Lung (tissue), 13 donors: ENCODE measurements around the gene GRIP2. TPM values are rescaled to one million over a fixed set of nuclear protein-coding genes. Genes with fewer than 3 reads are reported as not detected.

Experiments
- ATAC-seq: fragments of 200-7000 bp; cut with Tn5 transposase; one replicate; pipeline ENCODE4 v1.9.1; 2020; ENCODE audit warnings: moderate number of reproducible peaks; ENCODE audit not compliant: insufficient read depth, low FRiP score
- DNase-seq, 3 donors: peaks; one replicate each; pipeline ENCODE4 v3.0.0-alpha.2; 2013 to 2017
- H3K27ac ChIP-seq, 2 donors: one replicate each; pipeline ENCODE4 v1.5.1; 2013; ENCODE audit warnings: mild to moderate bottlenecking in 2 of 2, moderate library complexity in 2 of 2, control low read depth in 1 of 2, inconsistent platforms in 1 of 2, low read depth in 1 of 2, low read length in 1 of 2
- H3K27me3 ChIP-seq, 3 donors: one replicate each; pipeline ENCODE4 v1.5.1; 2013; ENCODE audit warnings: low read length in 2 of 3; ENCODE audit not compliant: control insufficient read depth in 3 of 3, insufficient read depth in 3 of 3
- H3K36me3 ChIP-seq, 4 donors: one replicate each; pipeline ENCODE4 v1.5.1; 2013; ENCODE audit warnings: low read length in 4 of 4, mild to moderate bottlenecking in 1 of 4, moderate library complexity in 1 of 4; ENCODE audit not compliant: control insufficient read depth in 4 of 4, insufficient read depth in 4 of 4
- H3K4me1 ChIP-seq, 5 donors: one replicate each; pipeline ENCODE4 v1.5.1; 2013; ENCODE audit warnings: low read length in 5 of 5, mild to moderate bottlenecking in 2 of 5, moderate library complexity in 1 of 5; ENCODE audit not compliant: control insufficient read depth in 5 of 5, insufficient read depth in 5 of 5
- H3K4me3 ChIP-seq: one replicate; pipeline ENCODE4 v1.5.1; 2013; ENCODE audit warnings: mild to moderate bottlenecking, control low read depth, moderate library complexity
- H3K9ac ChIP-seq, 2 donors: one replicate each; pipeline ENCODE4 v1.5.1; 2013; ENCODE audit warnings: low read length in 2 of 2, control low read depth in 1 of 2; ENCODE audit not compliant: insufficient read depth in 1 of 2
- H3K9me3 ChIP-seq, 4 donors: one replicate each; pipeline ENCODE4 v1.5.1; 2013; ENCODE audit warnings: low read length in 3 of 4, mild to moderate bottlenecking in 1 of 4, moderate library complexity in 1 of 4; ENCODE audit not compliant: control insufficient read depth in 4 of 4, insufficient read depth in 3 of 4
- WGBS, 2 donors: extraction: QIAGEN DNeasy Blood & Tissue Kit; methylation state at CpG; one replicate each; pipeline ENCODE4 v1.1.7; 2013; 5-methylcytosine and 5-hydroxymethylcytosine counted together
- polyA plus RNA-seq, 2 donors: library from polyadenylated mRNA; stranded (reverse); fragments of 200-250 nt; gene quantifications; one replicate each; pipeline ENCODE4 v1.2.1, GENCODE V29; 2013
- small RNA-seq: library from RNA; depleted of rRNA; stranded (forward); fragments of <200 nt; gene quantifications from one replicate; pipeline ENCODE3, GENCODE V24; 2014; ENCODE audit warnings: low replicate concordance
- total RNA-seq, 2 donors: library from RNA; depleted of rRNA in 1 of 2; stranded (reverse); fragments of >200 nt in 1 of 2; gene quantifications; one replicate each; pipeline ENCODE4 v1.2.1, GENCODE V29; 2014 to 2021
- TF ChIP-seq, protein P1 (sequence below): IDR thresholded peaks from 2 replicates; pipeline ENCODE4 v1.5.1; 2012; ENCODE audit warnings: mild to moderate bottlenecking; ENCODE audit errors: control extremely low read depth, extremely low read depth
- donor health status: control.
- donor health status: control.
- donor health status: Bipolar disorder and iron deficiency.
- donor health status: healthy.
- donor health status: DM: yes; HTN: yes; CAD: no.

The GRIP2 gene
- total and polyA plus RNA-seq, 4 donors = 0.05 to 1.2 (median 0.64) TPM

DNA sequence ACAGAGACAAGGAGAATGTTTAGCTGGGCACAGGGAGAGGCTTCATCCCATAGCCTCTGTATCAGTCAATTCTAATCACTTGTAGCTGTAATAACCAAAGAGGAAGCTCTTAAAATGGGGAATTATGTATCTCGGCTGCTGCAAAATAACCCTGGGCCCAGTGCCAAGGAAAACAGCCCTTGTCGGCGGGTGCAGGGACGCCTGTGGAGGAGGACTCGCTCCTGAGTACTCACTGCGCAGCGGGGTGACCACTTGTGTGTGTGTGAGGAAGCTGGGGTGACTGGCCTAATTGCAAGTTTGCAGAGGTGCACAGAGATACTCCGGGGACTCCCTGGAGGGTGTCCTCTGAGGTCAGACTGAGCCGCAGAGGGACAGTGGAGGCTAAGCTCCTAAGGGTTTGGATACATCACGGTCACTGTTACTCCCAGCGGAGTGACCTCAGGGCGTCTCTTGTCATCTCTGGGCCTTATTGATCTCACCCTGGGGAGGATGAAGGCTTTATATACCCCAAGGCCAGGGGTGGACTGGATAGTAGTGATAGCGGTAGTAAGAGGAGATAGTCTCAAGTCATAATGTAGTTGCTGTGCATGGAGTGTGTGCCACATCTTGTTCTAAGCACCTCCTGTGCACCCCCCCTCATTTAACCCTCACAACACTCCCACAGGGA, 100.5 kb downstream of the GRIP2 start:
- no peaks in the 10 kb centered on the region for H3K27me3 ChIP-seq
- DNase-seq (peak; percentile 83 to 90 (median 84)), ATAC-seq (no peak)
- peak overlapping the region in 1 of 2 donors; percentile 49 for H3K27ac ChIP-seq
- H3K36me3 ChIP-seq = peaks cover 0 to 12% (median 3%) of the 10 kb centered on the region in 4 donors
- WGBS, 2 donors = 29 to 33% methylated on average over 13 of the region's 13 CpGs
- no peak overlapping the region for H3K9ac ChIP-seq
- peaks cover 0 to 47% (median 30%) of the 10 kb centered on the region in 5 donors for H3K4me1 ChIP-seq
- no peak overlapping the region for H3K4me3 ChIP-seq
- TF ChIP-seq, protein P1, sequence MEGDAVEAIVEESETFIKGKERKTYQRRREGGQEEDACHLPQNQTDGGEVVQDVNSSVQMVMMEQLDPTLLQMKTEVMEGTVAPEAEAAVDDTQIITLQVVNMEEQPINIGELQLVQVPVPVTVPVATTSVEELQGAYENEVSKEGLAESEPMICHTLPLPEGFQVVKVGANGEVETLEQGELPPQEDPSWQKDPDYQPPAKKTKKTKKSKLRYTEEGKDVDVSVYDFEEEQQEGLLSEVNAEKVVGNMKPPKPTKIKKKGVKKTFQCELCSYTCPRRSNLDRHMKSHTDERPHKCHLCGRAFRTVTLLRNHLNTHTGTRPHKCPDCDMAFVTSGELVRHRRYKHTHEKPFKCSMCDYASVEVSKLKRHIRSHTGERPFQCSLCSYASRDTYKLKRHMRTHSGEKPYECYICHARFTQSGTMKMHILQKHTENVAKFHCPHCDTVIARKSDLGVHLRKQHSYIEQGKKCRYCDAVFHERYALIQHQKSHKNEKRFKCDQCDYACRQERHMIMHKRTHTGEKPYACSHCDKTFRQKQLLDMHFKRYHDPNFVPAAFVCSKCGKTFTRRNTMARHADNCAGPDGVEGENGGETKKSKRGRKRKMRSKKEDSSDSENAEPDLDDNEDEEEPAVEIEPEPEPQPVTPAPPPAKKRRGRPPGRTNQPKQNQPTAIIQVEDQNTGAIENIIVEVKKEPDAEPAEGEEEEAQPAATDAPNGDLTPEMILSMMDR = no peak
- H3K9me3 ChIP-seq = no peaks in the 10 kb centered on the region

Small RNA genes within 50 kb of the gene (small RNA-seq; reads per million reads assigned to genes)
- gene RNU6-905P = not detected

Other genes with a start within 250 kb of the GRIP2 start
- gene SLC6A6, start 137.7 kb downstream of the GRIP2 start, total RNA-seq = 10 to 100 TPM; 63.0 to 96.3 TPM
- 10 to 100 TPM; 16.1 to 51.8 TPM for gene SLC6A6, start 137.7 kb downstream of the GRIP2 start, polyA plus RNA-seq
- 10 to 100 TPM; 17.1 to 25.0 TPM for gene CCDC174, start 111.4 kb upstream of the GRIP2 start, total RNA-seq
- gene CCDC174, start 111.4 kb upstream of the GRIP2 start, polyA plus RNA-seq = 10 to 100 TPM; 11.7 to 22.3 TPM
- under 1 TPM; 0.12 to 0.14 TPM for gene C3orf20, start 134.8 kb upstream of the GRIP2 start, total RNA-seq
- under 1 TPM in 1 of 2 donors, not detected in 1; 0.03 TPM for gene C3orf20, start 134.8 kb upstream of the GRIP2 start, polyA plus RNA-seq